HG03354 (cell line): ENCODE measurements around the gene SAMD8.

ENCODE experiments used
- ATAC-seq: cut with Tn5 transposase; IDR thresholded peaks from one replicate; pipeline ENCODE4 v1.9.1; 2021; ENCODE audit warnings: mild to moderate bottlenecking; ENCODE audit not compliant: unreplicated experiment, poor library complexity, severe bottlenecking

The SAMD8 gene

GRCh38 chr10:75083972-75084833 lies 27.3 kb upstream of the SAMD8 start:
- ATAC-seq = no peak

- ATAC-seq = no peak
Observed at GRCh38 chr10:75084834-75085384, 26.5 kb upstream of the SAMD8 start.

- ATAC-seq = no peak
Observed at GRCh38 chr10:75086278-75086934, 25.1 kb upstream of the SAMD8 start.

- ATAC-seq = no peak
Observed at GRCh38 chr10:75088640-75089039, 22.8 kb upstream of the SAMD8 start.

GRCh38 chr10:75089634-75090033 lies 21.8 kb upstream of the SAMD8 start:
- no peak for ATAC-seq

GRCh38 chr10:75091146-75091545 lies 20.3 kb upstream of the SAMD8 start:
- ATAC-seq = no peak

GRCh38 chr10:75094465-75094864 lies 17.0 kb upstream of the SAMD8 start:
- no peak for ATAC-seq

- no peak for ATAC-seq
Observed at GRCh38 chr10:75095631-75096030, 15.8 kb upstream of the SAMD8 start.

- no peak for ATAC-seq
Observed at GRCh38 chr10:75096749-75097148, 14.7 kb upstream of the SAMD8 start.

GRCh38 chr10:75097666-75098285 lies 13.7 kb upstream of the SAMD8 start:
- ATAC-seq = no peak

- no peak for ATAC-seq
Observed at GRCh38 chr10:75098902-75099673, 12.4 kb upstream of the SAMD8 start.

GRCh38 chr10:75099952-75100763 lies 11.3 kb upstream of the SAMD8 start:
- peak; percentile 80 for ATAC-seq

GRCh38 chr10:75100764-75101291 lies 10.6 kb upstream of the SAMD8 start:
- no peak for ATAC-seq

GRCh38 chr10:75101416-75102251 lies 9.8 kb upstream of the SAMD8 start:
- no peak for ATAC-seq

GRCh38 chr10:75102830-75103673 lies 8.4 kb upstream of the SAMD8 start:
- no peak for ATAC-seq

- ATAC-seq = no peak
Observed at GRCh38 chr10:75103881-75104686, 7.4 kb upstream of the SAMD8 start.
